Hepatocyte (in vitro differentiated cells): ENCODE data around the gene STK39. TPM values are rescaled to one million over a fixed set of nuclear protein-coding genes. Genes with fewer than 3 reads are reported as not detected.

Source experiments
- DNase-seq: peaks from one replicate; pipeline ENCODE4 v3.0.0-alpha.2; 2016; ENCODE audit warnings: low spot score
- H2AFZ ChIP-seq: fragments of 200-600 bp; sonication (generic); 2 replicates; pipeline ENCODE4 v1.6.0; 2016; ENCODE audit warnings: antibody characterized with exemption, mild to moderate bottlenecking
- H3K27ac ChIP-seq: fragments of 200-600 bp; sonication (generic); 2 replicates; pipeline ENCODE4 v1.5.1; 2016; ENCODE audit warnings: mild to moderate bottlenecking
- H3K27me3 ChIP-seq: fragments of 200-600 bp; sonication (generic); 2 replicates; pipeline ENCODE4 v1.6.1; 2016
- H3K36me3 ChIP-seq: fragments of 200-600 bp; sonication (generic); replicated peaks from 2 replicates; pipeline ENCODE4 v1.5.1; 2016; ENCODE audit warnings: low read depth; ENCODE audit not compliant: insufficient read depth
- H3K4me1 ChIP-seq: fragments of 200-600 bp; sonication (generic); 2 replicates; pipeline ENCODE4 v1.5.1; 2016; ENCODE audit warnings: mild to moderate bottlenecking, moderate library complexity; ENCODE audit not compliant: insufficient read depth
- H3K4me2 ChIP-seq: fragments of 200-600 bp; sonication (generic); 2 replicates; pipeline ENCODE4 v1.6.0; 2016
- H3K4me3 ChIP-seq: fragments of 200-600 bp; sonication (generic); 2 replicates; pipeline ENCODE4 v1.5.1; 2016; ENCODE audit warnings: mild to moderate bottlenecking
- H3K79me2 ChIP-seq: fragments of 200-600 bp; sonication (generic); 2 replicates; pipeline ENCODE4 v1.6.0; 2017; ENCODE audit warnings: mild to moderate bottlenecking
- H3K9me2 ChIP-seq: fragments of 200-600 bp; sonication (generic); replicated peaks from 2 replicates; pipeline ENCODE4 v1.6.0; 2017; ENCODE audit warnings: mild to moderate bottlenecking; ENCODE audit not compliant: insufficient read depth
- H3K9me3 ChIP-seq: fragments of 200-600 bp; sonication (generic); 2 replicates; pipeline ENCODE4 v1.5.1; 2016; ENCODE audit warnings: low read depth, mild to moderate bottlenecking
- H4K20me1 ChIP-seq: fragments of 200-600 bp; sonication (generic); 2 replicates; pipeline ENCODE4 v1.6.0; 2016; ENCODE audit warnings: mild to moderate bottlenecking; ENCODE audit not compliant: insufficient read depth, poor library complexity, severe bottlenecking
- CTCF ChIP-seq: fragments of 200-600 bp; sonication (generic); IDR thresholded peaks from 2 replicates; pipeline ENCODE4 v1.5.1; 2016; ENCODE audit warnings: antibody characterized with exemption, mild to moderate bottlenecking; ENCODE audit not compliant: poor library complexity
- EZH2 ChIP-seq: fragments of 200-600 bp; sonication (generic); IDR thresholded peaks from 2 replicates; pipeline ENCODE4 v1.6.1; 2016; ENCODE audit warnings: antibody characterized with exemption, mild to moderate bottlenecking, borderline replicate concordance
- EZH2phosphoT487 ChIP-seq: fragments of 200-600 bp; sonication (generic); IDR thresholded peaks from one replicate; pipeline ENCODE4 v1.6.1; 2018; ENCODE audit warnings: antibody characterized with exemption, mild to moderate bottlenecking, low read depth, moderate library complexity; ENCODE audit not compliant: unreplicated experiment, severe bottlenecking
- WGBS: methylation state at CpG from one replicate; pipeline ENCODE4 v1.1.6; 2016; ENCODE audit warnings: low lambda C conversion rate; ENCODE audit errors: missing lambda C conversion rate; 5-methylcytosine and 5-hydroxymethylcytosine counted together
- polyA plus RNA-seq: library from polyadenylated mRNA; unstranded; fragments of >200 nt; fragmentation: Nextera tagmentation; extraction: Ambion mirVana; gene quantifications from 2 replicates; pipeline ENCODE4 v1.2.1, GENCODE V29; 2016
- total RNA-seq: library from RNA; depleted of rRNA; stranded (reverse); fragments of >200 nt; gene quantifications from 2 replicates; pipeline ENCODE4 v1.2.3, GENCODE V29; 2014

Gene STK39
- total and polyA plus RNA-seq, 2 experiments from 2014 or later, result 26.9 to 39.4 TPM

DNA sequence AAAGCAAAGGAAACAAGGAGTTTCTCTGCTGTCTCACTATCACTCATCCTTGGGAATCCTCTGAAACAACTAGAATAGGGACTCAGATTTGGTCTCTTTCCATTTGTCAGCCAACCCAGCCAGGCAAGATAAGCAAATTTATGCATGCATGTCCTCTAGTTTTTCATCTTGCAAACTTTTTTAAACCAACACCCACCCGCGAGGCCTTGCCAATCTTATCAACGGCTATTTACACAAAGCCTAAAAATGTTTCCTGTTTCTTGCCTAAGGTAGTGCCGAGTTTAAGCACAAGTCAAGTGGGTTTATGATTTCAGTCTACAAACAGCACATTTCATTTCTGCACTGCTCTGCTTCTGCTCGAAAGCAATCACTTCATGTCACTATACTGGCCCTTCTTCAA is 240.9 kb downstream of the STK39 start:
- H4K20me1 ChIP-seq, result no peaks in the 10 kb centered on the region
- H3K27ac ChIP-seq, result no peak overlapping the region
- no peaks in the 10 kb centered on the region for H3K79me2 ChIP-seq
- H3K36me3 ChIP-seq, result no peaks in the 10 kb centered on the region
- peak overlapping the region; percentile 51 for H3K4me2 ChIP-seq
- WGBS, result 33% methylated on average over 5 of the region's 5 CpGs
- TF ChIP-seq CTCF (no peak), EZH2phosphoT487 (no peak), EZH2 (no peak)
- H3K27me3 ChIP-seq, result no peaks in the 10 kb centered on the region
- no peak overlapping the region for H2AFZ ChIP-seq
- DNase-seq, result no peak
- no peak overlapping the region for H3K4me3 ChIP-seq
- H3K9me3 ChIP-seq, result no peaks in the 10 kb centered on the region
- H3K9me2 ChIP-seq, result no peaks in the 10 kb centered on the region
- H3K4me1 ChIP-seq, result peaks cover 8% of the 10 kb centered on the region

DNA sequence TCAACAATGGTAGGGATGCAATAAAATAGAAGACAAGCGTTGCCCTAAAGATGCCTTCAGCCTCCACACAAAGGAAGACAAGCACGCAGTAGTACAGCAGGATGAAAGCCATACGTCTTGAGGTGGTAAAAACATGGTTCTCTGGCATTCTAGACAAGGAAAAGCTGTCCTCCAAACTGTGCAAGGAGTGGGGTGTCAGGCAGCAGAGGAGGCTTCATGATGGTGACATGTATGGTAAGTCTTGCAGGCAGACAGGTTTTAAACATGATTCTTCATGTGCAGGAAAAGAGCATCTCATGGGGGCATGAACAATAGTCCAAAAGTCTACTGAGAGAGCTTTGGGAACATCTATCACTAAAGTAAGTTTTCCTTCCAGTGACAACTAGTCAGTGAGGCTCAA is 241.8 kb downstream of the STK39 start:
- no peak overlapping the region for H3K27ac ChIP-seq
- no peak for DNase-seq
- no peaks in the 10 kb centered on the region for H4K20me1 ChIP-seq
- H3K9me2 ChIP-seq, result no peaks in the 10 kb centered on the region
- no peak overlapping the region for H2AFZ ChIP-seq
- H3K9me3 ChIP-seq, result no peaks in the 10 kb centered on the region
- 96% methylated on average over 3 of the region's 3 CpGs for WGBS
- no peak overlapping the region for H3K4me3 ChIP-seq
- H3K4me1 ChIP-seq, result peaks cover 8% of the 10 kb centered on the region
- H3K27me3 ChIP-seq, result no peaks in the 10 kb centered on the region
- no peak overlapping the region for H3K4me2 ChIP-seq
- TF ChIP-seq CTCF, result no peak
- TF ChIP-seq EZH2phosphoT487, result no peak
- TF ChIP-seq EZH2, result no peak
- H3K79me2 ChIP-seq, result no peaks in the 10 kb centered on the region
- H3K36me3 ChIP-seq, result no peaks in the 10 kb centered on the region

DNA sequence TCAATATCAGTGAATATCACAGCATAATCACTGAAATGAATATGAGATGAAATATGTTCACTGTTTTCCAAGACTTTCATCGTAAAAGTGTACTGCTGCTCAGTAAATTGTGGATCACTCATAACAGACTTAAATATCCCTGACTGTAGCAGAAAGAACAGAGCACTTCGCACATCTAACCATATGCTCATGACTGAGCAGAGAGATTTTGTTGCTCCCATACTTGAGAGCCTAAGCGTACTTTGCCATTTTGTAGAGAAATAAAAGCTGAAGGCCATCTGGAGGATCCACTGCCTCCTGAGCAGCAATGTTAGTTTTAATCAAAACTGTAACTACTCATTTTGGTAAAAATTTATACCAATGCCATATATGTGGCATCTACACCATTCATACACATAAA is 243.5 kb downstream of the STK39 start:
- Histone ChIP-seq H3K36me3 (no peaks in the 10 kb centered on the region), H3K9me2 (no peaks in the 10 kb centered on the region), H3K4me3 (no peak overlapping the region), H3K4me2 (no peak overlapping the region), H3K27ac (no peak overlapping the region), H2AFZ (no peak overlapping the region), H3K27me3 (no peaks in the 10 kb centered on the region), H3K9me3 (no peaks in the 10 kb centered on the region), H3K4me1 (peaks cover 8% of the 10 kb centered on the region), H4K20me1 (no peaks in the 10 kb centered on the region), H3K79me2 (no peaks in the 10 kb centered on the region)
- DNase-seq, result no peak
- 89% methylated on average over 3 of the region's 3 CpGs for WGBS
- TF ChIP-seq CTCF (no peak), EZH2 (no peak), EZH2phosphoT487 (no peak)
